ENCODE results near the gene MKLN1.
"Not testable (repeated sequence)": the region's sequence is repeated elsewhere in the genome, so short reads cannot be mapped to it uniquely, and the experiment has no call there.

The MKLN1 gene

DNA sequence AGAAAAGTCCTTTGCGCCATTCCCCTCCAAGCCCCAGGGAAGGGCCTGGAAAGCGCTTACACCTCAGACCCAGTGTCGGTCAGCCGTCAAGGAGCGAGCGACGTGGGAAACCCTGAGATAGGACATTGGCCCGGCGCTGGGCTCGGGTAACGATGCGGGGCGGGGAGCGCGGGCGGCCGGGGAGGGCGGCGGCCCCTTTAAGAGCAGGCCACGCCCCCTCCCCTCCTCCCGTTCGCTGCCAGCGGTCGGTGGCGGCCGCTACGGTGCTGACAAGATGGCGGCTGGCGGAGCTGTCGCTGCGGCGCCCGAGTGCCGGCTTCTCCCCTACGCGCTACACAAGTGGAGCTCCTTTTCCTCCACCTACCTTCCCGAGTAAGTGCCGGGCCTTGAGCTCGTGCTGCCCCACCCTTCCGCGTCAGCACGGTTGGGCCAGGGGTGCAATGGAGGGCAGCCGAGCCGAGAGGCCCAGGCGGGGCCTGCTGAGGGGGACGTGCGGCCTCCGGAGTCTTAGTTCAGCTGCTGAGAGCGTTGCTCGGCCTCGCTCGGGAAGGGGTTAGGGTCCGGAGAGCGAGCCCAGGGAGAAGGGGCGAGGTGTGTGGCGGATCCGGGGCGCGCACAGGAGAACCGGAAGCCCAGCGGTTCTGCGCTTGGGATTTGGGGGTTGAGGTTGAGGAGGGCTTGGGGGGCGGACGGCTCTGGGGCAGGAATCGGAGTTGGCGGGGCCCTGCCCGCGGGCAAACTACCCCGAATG, at the start of gene MKLN1:
Gene MKLN1 (plus strand): TSS at position 251 of the 751 bp plus-strand sequence. CDS start 24 bp downstream, at position 275.
- DNase-seq (ENCODE audit: low read depth, low spot score), result peak; percentile 18
- peak within 1 kb of the TSS; percentile 89 for H3K27ac ChIP-seq

DNA sequence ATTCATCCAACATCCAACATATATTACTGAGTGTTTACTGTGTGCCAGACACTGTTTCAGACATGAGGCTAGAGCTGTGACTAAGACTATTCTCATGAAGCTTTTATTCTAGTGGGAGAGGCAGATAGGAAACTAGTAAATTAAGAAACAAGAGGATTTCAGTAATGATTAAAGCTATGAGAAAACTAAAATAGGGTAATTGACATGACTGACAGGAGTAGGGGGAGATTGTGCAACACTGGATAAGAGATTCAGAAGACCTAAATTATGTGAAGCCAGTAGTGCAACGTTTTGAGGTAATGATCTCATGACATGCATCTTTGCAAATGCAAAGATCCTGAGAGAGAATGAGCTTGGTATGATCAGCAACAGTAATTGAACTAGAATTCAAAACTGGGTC, 48.6 kb upstream of the MKLN1 start:
- no peak overlapping the region for H3K27ac ChIP-seq

GRCh38 chr7:131281266-131282048, 46.2 kb upstream of the MKLN1 start:
- no peak overlapping the region for H3K27ac ChIP-seq
- no peak for DNase-seq (ENCODE audit: low read depth, low spot score)

More for the DNA sequence above, 48.6 kb upstream of the MKLN1 start:
- DNase-seq (ENCODE audit: low read depth, low spot score), result no peak

DNA sequence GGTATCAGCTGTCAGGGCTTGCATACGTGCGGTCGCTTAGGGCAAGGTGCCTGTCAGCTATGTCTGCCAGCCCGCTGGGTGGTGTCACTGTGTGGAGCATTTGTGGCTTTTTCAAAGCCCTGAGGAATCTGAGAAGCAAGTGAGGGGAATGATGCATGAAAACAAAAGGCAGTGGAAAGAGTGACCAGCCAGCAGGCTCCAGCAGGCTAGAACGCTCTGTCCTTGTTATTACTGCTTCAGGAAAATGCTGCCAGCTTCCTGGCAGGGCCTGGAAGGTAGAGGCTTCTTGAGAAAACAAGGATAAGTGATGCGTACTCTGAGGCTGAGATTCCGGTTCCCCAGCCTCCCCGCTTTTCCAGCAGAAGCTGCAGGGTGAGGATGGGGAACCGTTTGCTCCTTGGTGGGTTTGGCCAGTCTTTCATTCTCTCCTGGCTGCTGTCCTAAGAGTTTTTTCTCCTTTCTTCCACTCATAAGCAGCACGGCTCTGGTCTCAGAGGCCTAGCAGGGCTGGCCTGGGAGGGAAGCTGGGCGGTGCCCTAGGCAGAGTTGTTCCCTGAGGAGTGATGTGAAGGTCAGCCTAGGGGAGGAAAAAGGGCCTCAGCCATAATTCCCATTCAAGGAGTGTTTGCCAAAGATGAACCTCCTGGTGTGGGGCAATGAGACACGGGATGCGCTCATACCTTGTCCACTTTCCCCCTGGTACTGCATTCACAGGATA, 42.8 kb upstream of the MKLN1 start:
- H3K27ac ChIP-seq, result peak overlapping the region; percentile 12
- DNase-seq (ENCODE audit: low read depth, low spot score), result no peak

- no peak overlapping the region for H3K27ac ChIP-seq
- no peak for DNase-seq (ENCODE audit: low read depth, low spot score)
Measured at GRCh38 chr7:131285556-131285955, 42.1 kb upstream of the MKLN1 start.

GRCh38 chr7:131288450-131288849, 39.2 kb upstream of the MKLN1 start:
- DNase-seq (ENCODE audit: low read depth, low spot score), result no peak
- no peak overlapping the region for H3K27ac ChIP-seq

DNA sequence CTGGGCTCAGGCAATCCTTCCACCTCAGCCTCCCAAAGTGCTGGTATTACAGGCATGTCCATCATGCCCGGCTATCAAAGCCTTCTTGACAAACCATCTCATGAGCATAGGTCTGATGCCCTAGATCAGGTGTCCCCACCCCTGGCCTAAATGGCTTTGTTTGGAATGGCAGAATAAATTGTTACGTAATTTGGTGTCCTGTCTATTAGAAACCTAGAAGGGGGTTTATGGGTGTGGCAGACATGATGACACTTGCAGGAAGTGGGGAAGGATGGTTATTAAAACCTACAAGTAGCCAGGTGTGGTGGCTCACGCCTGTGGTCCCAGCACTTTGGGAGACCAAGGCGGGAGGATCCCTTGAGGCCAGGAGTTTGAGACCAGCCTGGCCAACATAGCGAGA, 38.6 kb upstream of the MKLN1 start:
- DNase-seq (ENCODE audit: low read depth, low spot score), result no peak
- H3K27ac ChIP-seq, result no peak overlapping the region

- H3K27ac ChIP-seq, result peak overlapping the region; percentile 4
- no peak for DNase-seq (ENCODE audit: low read depth, low spot score)
Measured at GRCh38 chr7:131292141-131292905, 35.4 kb upstream of the MKLN1 start.

DNA sequence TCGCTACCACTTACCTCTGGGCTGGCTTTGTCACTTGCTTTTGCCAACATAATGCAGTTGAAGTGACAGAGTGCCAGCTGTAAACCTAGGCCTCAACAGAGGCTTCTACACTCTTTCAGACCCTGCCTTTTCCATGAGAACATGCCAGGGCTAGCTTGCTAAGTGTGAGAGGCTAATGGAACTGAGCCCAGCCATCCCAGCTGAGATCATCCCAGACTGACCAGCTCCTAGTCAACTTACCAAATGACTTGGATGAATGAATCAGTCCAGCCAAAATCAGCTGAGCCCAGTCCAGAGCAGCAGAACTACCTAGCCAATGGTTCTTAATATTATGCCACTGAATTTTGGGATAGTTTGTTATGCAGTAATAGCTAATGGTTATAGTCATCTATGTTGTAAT, 34.7 kb upstream of the MKLN1 start:
- H3K27ac ChIP-seq, result peak overlapping the region; percentile 4
- no peak for DNase-seq (ENCODE audit: low read depth, low spot score)

DNA sequence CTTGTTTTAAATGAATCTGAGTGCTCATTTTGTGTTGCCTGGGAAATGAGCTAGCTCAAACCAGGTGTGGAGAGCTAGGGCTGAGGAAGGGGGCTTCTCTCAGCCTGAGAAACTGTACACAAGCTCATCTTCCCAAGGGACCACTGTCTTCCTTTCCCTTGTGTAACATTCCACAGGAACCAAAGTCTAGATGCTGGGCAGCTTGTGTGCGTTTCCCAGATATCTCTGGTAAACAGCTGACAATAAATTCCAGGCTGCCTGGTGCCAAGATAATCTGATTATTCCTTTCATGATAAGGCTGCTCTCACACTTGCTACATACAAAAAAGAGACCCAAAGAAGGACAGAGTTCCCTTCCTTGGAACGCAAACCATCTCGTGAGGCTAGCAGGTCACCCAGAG, 33.1 kb upstream of the MKLN1 start:
- DNase-seq (ENCODE audit: low read depth, low spot score), result no peak
- H3K27ac ChIP-seq, result no peak overlapping the region

DNA sequence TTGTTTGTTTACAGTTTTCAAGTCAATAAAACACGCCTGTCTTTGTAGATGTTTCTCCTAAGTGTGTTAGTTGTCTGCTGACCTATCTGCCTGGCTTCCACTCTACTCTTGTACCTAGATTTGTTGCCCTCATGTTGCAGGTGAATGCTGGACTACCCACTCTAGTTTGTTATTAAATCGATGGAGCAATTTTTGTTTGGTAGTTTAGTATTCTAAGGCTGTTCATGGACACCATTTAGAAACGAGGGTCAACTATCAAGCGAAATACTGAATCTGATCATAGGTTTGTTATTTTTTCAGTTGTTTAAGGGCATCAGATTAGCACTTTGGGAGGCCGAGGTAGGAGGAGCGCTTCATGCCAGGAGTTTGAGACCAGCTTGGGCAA, 29.1 kb upstream of the MKLN1 start:
- DNase-seq (ENCODE audit: low read depth, low spot score), result no peak
- no peak overlapping the region for H3K27ac ChIP-seq

- DNase-seq (ENCODE audit: low read depth, low spot score), result no peak
Measured at GRCh38 chr7:131299074-131299473, 28.6 kb upstream of the MKLN1 start.

GRCh38 chr7:131300078-131300477, 27.6 kb upstream of the MKLN1 start:
- no peak overlapping the region for H3K27ac ChIP-seq
- DNase-seq (ENCODE audit: low read depth, low spot score), result no peak

More at GRCh38 chr7:131299074-131299473, 28.6 kb upstream of the MKLN1 start:
- H3K27ac ChIP-seq, result no peak overlapping the region

DNA sequence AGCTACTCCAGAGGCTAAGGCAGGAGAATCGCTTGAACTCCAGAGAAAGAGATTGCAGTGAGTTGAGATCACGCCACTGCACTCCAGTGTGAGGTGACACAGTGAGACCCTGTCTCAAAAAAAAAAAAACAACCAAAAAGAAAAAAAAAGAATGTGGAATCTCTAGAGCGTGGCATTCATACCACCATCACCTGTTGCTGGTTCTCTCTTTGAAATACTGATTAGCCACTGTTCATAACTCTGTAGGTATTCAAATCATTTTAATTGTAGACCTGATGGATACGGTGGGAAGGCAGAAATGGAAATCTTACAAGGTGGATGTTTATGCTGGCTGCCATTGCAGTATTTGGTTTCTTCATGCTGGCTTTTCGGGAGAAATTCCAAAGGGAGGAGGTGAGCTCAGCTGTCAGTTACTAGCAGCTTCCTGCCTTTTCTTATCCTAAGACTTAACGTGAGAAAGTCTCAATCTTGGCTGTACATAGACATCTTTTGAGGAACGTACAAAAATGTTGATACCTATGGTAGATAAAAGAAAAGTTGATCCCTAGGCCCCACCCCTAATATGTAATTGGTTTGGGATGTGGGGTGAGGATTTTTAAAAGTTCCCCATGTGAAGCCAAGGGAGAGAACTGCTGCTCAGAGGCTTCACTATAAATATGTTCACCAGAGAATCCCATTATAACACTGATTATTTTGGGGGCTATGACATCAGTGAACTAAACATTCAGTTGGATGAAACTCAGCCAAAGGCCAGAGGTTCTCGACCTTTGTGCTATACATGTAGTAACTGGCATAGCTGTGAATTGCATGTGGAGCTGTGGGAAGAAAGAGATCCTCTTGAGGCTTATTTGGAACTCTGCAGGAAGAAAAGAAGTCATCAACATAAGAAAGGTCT, 26.9 kb upstream of the MKLN1 start:
- DNase-seq (ENCODE audit: low read depth, low spot score), result no peak
- no peak overlapping the region for H3K27ac ChIP-seq

DNA sequence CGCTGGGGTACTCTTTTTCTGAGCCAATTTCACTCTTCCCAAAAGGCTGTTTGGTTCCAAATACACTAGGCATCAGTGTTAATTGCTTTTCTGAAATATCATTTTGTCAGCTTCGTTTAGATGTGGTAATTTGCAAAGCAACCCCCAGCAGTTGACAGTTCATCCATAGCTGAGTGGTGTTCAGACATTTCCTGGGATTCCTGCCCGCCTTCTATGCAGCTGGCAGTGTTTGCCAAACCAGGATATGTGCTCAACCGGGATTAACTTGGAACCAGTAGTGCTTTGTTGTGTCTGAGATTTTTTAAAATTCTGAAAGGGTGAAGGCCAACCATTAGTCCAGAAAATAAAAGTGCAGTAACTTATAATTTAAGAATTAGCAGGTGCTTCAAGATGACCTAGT, 25.2 kb upstream of the MKLN1 start:
- DNase-seq (ENCODE audit: low read depth, low spot score), result no peak

GRCh38 chr7:131302876-131303707, 24.6 kb upstream of the MKLN1 start:
- no peak overlapping the region for H3K27ac ChIP-seq
- DNase-seq (ENCODE audit: low read depth, low spot score), result no peak

More for the DNA sequence above, 25.2 kb upstream of the MKLN1 start:
- H3K27ac ChIP-seq, result no peak overlapping the region

GRCh38 chr7:131305152-131305551, 22.5 kb upstream of the MKLN1 start:
- H3K27ac ChIP-seq, result no peak overlapping the region

DNA sequence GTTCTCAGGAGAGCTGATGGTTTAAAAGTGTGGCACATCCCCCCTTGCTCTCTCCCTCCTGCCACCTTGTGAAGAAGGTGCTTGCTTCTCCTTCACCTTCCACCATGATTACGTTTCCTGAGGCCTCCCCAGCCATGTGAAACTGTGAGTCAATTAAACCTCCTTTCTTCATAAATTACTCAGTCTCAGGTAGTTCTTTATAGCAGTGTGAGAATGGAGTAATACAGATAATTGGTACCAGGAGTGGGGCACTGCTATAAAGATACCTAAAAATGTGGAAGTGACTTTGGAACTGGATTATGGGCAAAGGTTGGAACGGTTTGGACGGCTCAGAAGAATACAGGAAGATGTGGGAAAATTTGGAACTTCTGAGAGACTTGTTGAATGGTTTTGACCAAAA, 21.6 kb upstream of the MKLN1 start:
- DNase-seq (ENCODE audit: low read depth, low spot score); H3K27ac ChIP-seq: not testable (repeated sequence)

More at GRCh38 chr7:131305152-131305551, 22.5 kb upstream of the MKLN1 start:
- no peak for DNase-seq (ENCODE audit: low read depth, low spot score)
